ENCODE results near the gene ZBTB34. TPM values are rescaled to one million over a fixed set of nuclear protein-coding genes. Genes with fewer than 3 reads are reported as not detected.

ZBTB34 gene
- total RNA-seq, 4 donors from 2014 or later, result 4.0 to 8.2 (median 4.5) TPM

DNA sequence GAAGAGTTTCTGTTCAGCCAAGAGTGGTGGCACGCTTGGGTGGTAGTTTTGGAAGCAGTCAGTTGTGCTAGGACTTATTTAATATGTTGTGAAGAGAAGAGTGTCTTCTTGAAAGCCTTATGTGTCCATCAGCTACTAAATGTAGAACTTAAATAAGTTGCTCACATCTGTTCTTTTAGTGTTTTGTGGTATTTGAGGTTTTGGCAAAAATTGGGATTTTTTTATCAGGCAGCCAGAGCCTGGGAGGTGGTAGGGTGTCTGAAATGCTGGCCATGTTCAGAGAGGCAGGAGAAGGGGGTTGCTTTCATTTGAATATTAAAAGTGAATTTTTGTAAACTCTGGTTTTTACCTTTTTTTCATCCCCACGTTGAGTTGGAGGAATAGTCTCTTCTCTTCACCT is 24.2 kb upstream of the ZBTB34 start:
- H3K4me3 ChIP-seq, result no peak overlapping the region
- H3K36me3 ChIP-seq, result peaks cover 11 to 79% (median 22%) of the 10 kb centered on the region in 3 donors
- no peaks in the 10 kb centered on the region for H3K27me3 ChIP-seq
- intact Hi-C loops (cut with DNase I), result no loop called here
- DNase-seq, result no peak
- 61 to 78% methylated on average over 2 of the region's 2 CpGs for WGBS, 2 donors
- no peak overlapping the region for H3K27ac ChIP-seq
- H3K4me1 ChIP-seq, result peaks cover 6 to 27% (median 11%) of the 10 kb centered on the region in 3 donors
- TF ChIP-seq POLR2A (IDR thresholded peaks at IDR 0.05), result no peak
- TF ChIP-seq, protein P1, sequence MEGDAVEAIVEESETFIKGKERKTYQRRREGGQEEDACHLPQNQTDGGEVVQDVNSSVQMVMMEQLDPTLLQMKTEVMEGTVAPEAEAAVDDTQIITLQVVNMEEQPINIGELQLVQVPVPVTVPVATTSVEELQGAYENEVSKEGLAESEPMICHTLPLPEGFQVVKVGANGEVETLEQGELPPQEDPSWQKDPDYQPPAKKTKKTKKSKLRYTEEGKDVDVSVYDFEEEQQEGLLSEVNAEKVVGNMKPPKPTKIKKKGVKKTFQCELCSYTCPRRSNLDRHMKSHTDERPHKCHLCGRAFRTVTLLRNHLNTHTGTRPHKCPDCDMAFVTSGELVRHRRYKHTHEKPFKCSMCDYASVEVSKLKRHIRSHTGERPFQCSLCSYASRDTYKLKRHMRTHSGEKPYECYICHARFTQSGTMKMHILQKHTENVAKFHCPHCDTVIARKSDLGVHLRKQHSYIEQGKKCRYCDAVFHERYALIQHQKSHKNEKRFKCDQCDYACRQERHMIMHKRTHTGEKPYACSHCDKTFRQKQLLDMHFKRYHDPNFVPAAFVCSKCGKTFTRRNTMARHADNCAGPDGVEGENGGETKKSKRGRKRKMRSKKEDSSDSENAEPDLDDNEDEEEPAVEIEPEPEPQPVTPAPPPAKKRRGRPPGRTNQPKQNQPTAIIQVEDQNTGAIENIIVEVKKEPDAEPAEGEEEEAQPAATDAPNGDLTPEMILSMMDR (IDR thresholded peaks at IDR 0.05), result no peak
- no peaks in the 10 kb centered on the region for H3K9me3 ChIP-seq

DNA sequence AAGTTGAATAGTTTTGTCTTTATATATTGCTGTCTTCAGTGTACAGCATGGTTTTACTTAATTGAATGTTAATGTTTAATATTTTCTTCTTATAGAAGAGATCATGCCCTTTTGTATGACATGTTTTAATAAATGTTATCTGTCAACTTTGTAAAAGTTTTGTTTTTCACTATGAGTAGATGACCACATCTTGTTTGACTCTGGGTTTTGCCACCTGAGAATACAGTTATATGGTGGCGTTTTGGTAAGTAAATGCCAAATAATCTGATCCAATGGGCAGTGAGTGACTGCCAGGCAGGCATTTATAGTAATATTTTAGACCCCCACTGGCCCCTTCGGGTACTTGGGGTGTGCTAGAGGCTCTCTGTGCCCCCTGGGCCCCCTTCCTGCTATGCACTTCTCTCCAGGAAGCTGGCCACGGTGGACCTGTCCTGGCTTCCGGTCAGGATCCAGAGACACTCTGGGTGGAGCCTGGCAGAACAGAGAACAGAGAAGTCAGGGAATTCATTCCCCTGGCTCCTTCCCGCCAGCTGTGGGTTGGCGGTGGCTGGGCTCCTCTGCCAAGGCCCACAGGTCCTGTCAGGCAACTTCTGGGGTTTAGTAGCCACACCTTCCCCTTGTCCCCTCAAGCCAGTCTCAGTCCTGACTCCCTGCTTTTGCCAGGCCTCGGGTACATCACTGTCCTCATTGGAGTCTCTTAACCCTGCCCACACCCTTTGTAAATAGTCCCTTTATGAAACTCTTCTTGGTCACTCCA is 22.2 kb upstream of the ZBTB34 start:
- intact Hi-C loops (cut with DNase I), result no loop called here
- Histone ChIP-seq H3K27ac (peak overlapping the region in 1 of 4 donors; percentile 18), H3K36me3 (peaks cover 4 to 59% (median 12%) of the 10 kb centered on the region in 3 donors), H3K27me3 (no peaks in the 10 kb centered on the region), H3K4me3 (no peak overlapping the region), H3K9me3 (no peaks in the 10 kb centered on the region), H3K4me1 (peaks cover 6 to 27% (median 11%) of the 10 kb centered on the region in 3 donors)
- TF ChIP-seq, protein P1 (IDR thresholded peaks at IDR 0.05), result no peak
- no peak for TF ChIP-seq POLR2A (IDR thresholded peaks at IDR 0.05)
- 50 to 67% methylated on average over 2 to 7 of the region's 7 CpGs for WGBS, 2 donors
- no peak for DNase-seq

DNA sequence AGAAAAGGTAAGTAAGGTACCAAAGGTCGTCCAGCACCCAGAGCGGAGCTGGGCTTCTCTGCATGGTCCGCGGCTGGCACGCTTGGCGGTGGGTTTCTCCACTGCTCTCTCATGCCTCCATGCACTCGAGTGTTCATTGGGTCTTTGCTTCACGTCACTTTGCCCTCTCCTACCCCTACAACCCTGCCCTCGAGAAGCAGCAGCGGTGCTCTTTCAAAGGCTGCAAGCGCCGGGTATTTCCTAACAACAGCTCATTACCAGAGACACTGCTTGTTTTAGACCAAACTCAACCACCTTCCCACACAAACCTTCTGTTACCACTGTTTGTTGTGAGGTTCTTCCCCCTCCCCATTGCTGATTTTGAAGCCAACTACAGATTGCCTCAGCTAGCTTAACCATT is 21.5 kb upstream of the ZBTB34 start:
- Histone ChIP-seq H3K27me3 (no peaks in the 10 kb centered on the region), H3K36me3 (peaks cover 0 to 52% (median 5%) of the 10 kb centered on the region in 3 donors), H3K9me3 (no peaks in the 10 kb centered on the region), H3K4me3 (no peak overlapping the region), H3K4me1 (peaks cover 6 to 27% (median 11%) of the 10 kb centered on the region in 3 donors), H3K27ac (no peak overlapping the region)
- intact Hi-C loops (cut with DNase I), result no loop called here
- TF ChIP-seq POLR2A (IDR thresholded peaks at IDR 0.05), result no peak
- TF ChIP-seq, protein P1 (IDR thresholded peaks at IDR 0.05), result no peak
- DNase-seq, result no peak
- 86% methylated on average over 11 to 12 of the region's 12 CpGs for WGBS, 2 donors

DNA sequence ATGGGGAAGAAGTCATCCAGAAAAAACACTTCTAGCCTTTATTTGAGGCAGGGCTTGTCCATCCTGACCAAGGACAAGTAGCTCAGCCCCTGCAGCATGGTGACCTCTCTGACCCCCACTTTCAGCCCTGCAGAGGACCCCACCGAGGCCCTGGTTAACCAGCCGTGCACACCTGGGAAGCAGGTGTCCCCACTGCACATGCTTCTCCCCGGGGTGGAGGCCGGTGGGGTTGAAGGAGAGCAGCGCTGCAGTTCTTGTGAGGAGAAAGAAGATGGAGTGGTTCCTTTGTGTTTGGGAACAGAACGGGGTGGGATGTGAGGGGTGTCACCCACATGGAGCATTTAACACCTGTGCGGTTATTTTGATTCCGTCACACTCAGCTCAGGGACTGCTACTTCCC is 21.1 kb upstream of the ZBTB34 start:
- 84 to 86% methylated on average over 2 to 7 of the region's 8 CpGs for WGBS, 2 donors

More for the DNA sequence above, 21.1 kb upstream of the ZBTB34 start:
- Histone ChIP-seq H3K27ac (no peak overlapping the region), H3K36me3 (peaks cover 0 to 48% (median 3%) of the 10 kb centered on the region in 3 donors), H3K4me1 (peaks cover 6 to 27% (median 11%) of the 10 kb centered on the region in 3 donors), H3K9me3 (no peaks in the 10 kb centered on the region), H3K4me3 (no peak overlapping the region), H3K27me3 (no peaks in the 10 kb centered on the region)
- no peak for TF ChIP-seq POLR2A (IDR thresholded peaks at IDR 0.05)
- TF ChIP-seq, protein P1 (IDR thresholded peaks at IDR 0.05), result no peak
- intact Hi-C loops (cut with DNase I), result no loop called here
- no peak for DNase-seq
